ENCODE data around the gene PPL.
A peak's percentile ranks its signal among the peaks of the same experiment; 100 is the strongest.

PPL gene

GRCh38 chr16:4918781-4919251, 18.1 kb downstream of the PPL start:
- DNase-seq (ENCODE audit: low read depth): no peak
- H3K36me3 ChIP-seq (ENCODE audit: control insufficient read depth, insufficient read depth, low read length, severe bottlenecking): no peaks in the 10 kb centered on the region
- H3K9me3 ChIP-seq (ENCODE audit: control insufficient read depth, low read length): no peaks in the 10 kb centered on the region
- peaks cover 30% of the 10 kb centered on the region for H3K4me1 ChIP-seq (ENCODE audit: control insufficient read depth, insufficient read depth, low read length)
- no peak overlapping the region for H3K9ac ChIP-seq (ENCODE audit: low read length)
- no peak overlapping the region for H3K4me3 ChIP-seq (ENCODE audit: low read length)
- no peaks in the 10 kb centered on the region for H3K27me3 ChIP-seq (replicated peaks; ENCODE audit: control insufficient read depth, insufficient read depth, low read length)

GRCh38 chr16:4917117-4917516, 19.8 kb downstream of the PPL start:
- Histone ChIP-seq H3K4me3 (ENCODE audit: low read length) (no peak overlapping the region), H3K27me3 (replicated peaks; ENCODE audit: control insufficient read depth, insufficient read depth, low read length) (no peaks in the 10 kb centered on the region), H3K36me3 (ENCODE audit: control insufficient read depth, insufficient read depth, low read length, severe bottlenecking) (no peaks in the 10 kb centered on the region), H3K9me3 (ENCODE audit: control insufficient read depth, low read length) (no peaks in the 10 kb centered on the region), H3K9ac (ENCODE audit: low read length) (peak overlapping the region; percentile 4), H3K4me1 (ENCODE audit: control insufficient read depth, insufficient read depth, low read length) (peaks cover 32% of the 10 kb centered on the region)
- DNase-seq (ENCODE audit: low read depth): peak; percentile 74

GRCh38 chr16:4915226-4915761, 21.7 kb downstream of the PPL start:
- DNase-seq (ENCODE audit: low read depth): peak; percentile 81

GRCh38 chr16:4914528-4915225, 22.3 kb downstream of the PPL start:
- DNase-seq (ENCODE audit: low read depth): no peak
- peaks cover 32% of the 10 kb centered on the region for H3K4me1 ChIP-seq (ENCODE audit: control insufficient read depth, insufficient read depth, low read length)
- no peak overlapping the region for H3K4me3 ChIP-seq (ENCODE audit: low read length)
- no peaks in the 10 kb centered on the region for H3K9me3 ChIP-seq (ENCODE audit: control insufficient read depth, low read length)
- no peaks in the 10 kb centered on the region for H3K36me3 ChIP-seq (ENCODE audit: control insufficient read depth, insufficient read depth, low read length, severe bottlenecking)
- no peaks in the 10 kb centered on the region for H3K27me3 ChIP-seq (replicated peaks; ENCODE audit: control insufficient read depth, insufficient read depth, low read length)
- H3K9ac ChIP-seq (ENCODE audit: low read length): no peak overlapping the region

More at GRCh38 chr16:4915226-4915761, 21.7 kb downstream of the PPL start:
- H3K9me3 ChIP-seq (ENCODE audit: control insufficient read depth, low read length): no peaks in the 10 kb centered on the region
- no peaks in the 10 kb centered on the region for H3K27me3 ChIP-seq (replicated peaks; ENCODE audit: control insufficient read depth, insufficient read depth, low read length)
- no peak overlapping the region for H3K4me3 ChIP-seq (ENCODE audit: low read length)
- H3K4me1 ChIP-seq (ENCODE audit: control insufficient read depth, insufficient read depth, low read length): peaks cover 32% of the 10 kb centered on the region
- H3K36me3 ChIP-seq (ENCODE audit: control insufficient read depth, insufficient read depth, low read length, severe bottlenecking): no peaks in the 10 kb centered on the region
- H3K9ac ChIP-seq (ENCODE audit: low read length): no peak overlapping the region

- no peaks in the 10 kb centered on the region for H3K36me3 ChIP-seq (ENCODE audit: control insufficient read depth, insufficient read depth, low read length, severe bottlenecking)
- H3K9ac ChIP-seq (ENCODE audit: low read length): no peak overlapping the region
- no peaks in the 10 kb centered on the region for H3K27me3 ChIP-seq (replicated peaks; ENCODE audit: control insufficient read depth, insufficient read depth, low read length)
- H3K4me1 ChIP-seq (ENCODE audit: control insufficient read depth, insufficient read depth, low read length): peaks cover 32% of the 10 kb centered on the region
- no peak overlapping the region for H3K4me3 ChIP-seq (ENCODE audit: low read length)
- no peaks in the 10 kb centered on the region for H3K9me3 ChIP-seq (ENCODE audit: control insufficient read depth, low read length)
- DNase-seq (ENCODE audit: low read depth): no peak
Observed at GRCh38 chr16:4913774-4914525, 23.0 kb downstream of the PPL start.

- H3K4me3 ChIP-seq (ENCODE audit: low read length): no peak overlapping the region
- no peak overlapping the region for H3K9ac ChIP-seq (ENCODE audit: low read length)
- DNase-seq (ENCODE audit: low read depth): no peak
- no peaks in the 10 kb centered on the region for H3K36me3 ChIP-seq (ENCODE audit: control insufficient read depth, insufficient read depth, low read length, severe bottlenecking)
- peaks cover 32% of the 10 kb centered on the region for H3K4me1 ChIP-seq (ENCODE audit: control insufficient read depth, insufficient read depth, low read length)
- H3K27me3 ChIP-seq (replicated peaks; ENCODE audit: control insufficient read depth, insufficient read depth, low read length): no peaks in the 10 kb centered on the region
- no peaks in the 10 kb centered on the region for H3K9me3 ChIP-seq (ENCODE audit: control insufficient read depth, low read length)
Observed at GRCh38 chr16:4913130-4913773, 23.7 kb downstream of the PPL start.

GRCh38 chr16:4911970-4912386, 25.0 kb downstream of the PPL start:
- H3K4me1 ChIP-seq (ENCODE audit: control insufficient read depth, insufficient read depth, low read length): peaks cover 24% of the 10 kb centered on the region
- no peaks in the 10 kb centered on the region for H3K36me3 ChIP-seq (ENCODE audit: control insufficient read depth, insufficient read depth, low read length, severe bottlenecking)
- H3K9me3 ChIP-seq (ENCODE audit: control insufficient read depth, low read length): no peaks in the 10 kb centered on the region
- peak; percentile 66 for DNase-seq (ENCODE audit: low read depth)
- no peaks in the 10 kb centered on the region for H3K27me3 ChIP-seq (replicated peaks; ENCODE audit: control insufficient read depth, insufficient read depth, low read length)
- H3K9ac ChIP-seq (ENCODE audit: low read length): no peak overlapping the region
- H3K4me3 ChIP-seq (ENCODE audit: low read length): no peak overlapping the region

- Histone ChIP-seq H3K27me3 (replicated peaks; ENCODE audit: control insufficient read depth, insufficient read depth, low read length) (no peaks in the 10 kb centered on the region), H3K36me3 (ENCODE audit: control insufficient read depth, insufficient read depth, low read length, severe bottlenecking) (no peaks in the 10 kb centered on the region), H3K9ac (ENCODE audit: low read length) (no peak overlapping the region), H3K4me3 (ENCODE audit: low read length) (no peak overlapping the region), H3K9me3 (ENCODE audit: control insufficient read depth, low read length) (no peaks in the 10 kb centered on the region), H3K4me1 (ENCODE audit: control insufficient read depth, insufficient read depth, low read length) (peaks cover 13% of the 10 kb centered on the region)
- DNase-seq (ENCODE audit: low read depth): no peak
Observed at GRCh38 chr16:4910828-4911227, 26.1 kb downstream of the PPL start.

GRCh38 chr16:4909825-4910224, 27.1 kb downstream of the PPL start:
- H3K9me3 ChIP-seq (ENCODE audit: control insufficient read depth, low read length): no peaks in the 10 kb centered on the region
- H3K27me3 ChIP-seq (replicated peaks; ENCODE audit: control insufficient read depth, insufficient read depth, low read length): no peaks in the 10 kb centered on the region
- DNase-seq (ENCODE audit: low read depth): no peak
- no peaks in the 10 kb centered on the region for H3K36me3 ChIP-seq (ENCODE audit: control insufficient read depth, insufficient read depth, low read length, severe bottlenecking)
- no peak overlapping the region for H3K4me3 ChIP-seq (ENCODE audit: low read length)
- H3K9ac ChIP-seq (ENCODE audit: low read length): no peak overlapping the region
- peaks cover 3% of the 10 kb centered on the region for H3K4me1 ChIP-seq (ENCODE audit: control insufficient read depth, insufficient read depth, low read length)

GRCh38 chr16:4908854-4909401, 28.0 kb downstream of the PPL start:
- no peak for DNase-seq (ENCODE audit: low read depth)
- H3K36me3 ChIP-seq (ENCODE audit: control insufficient read depth, insufficient read depth, low read length, severe bottlenecking): no peaks in the 10 kb centered on the region

More at GRCh38 chr16:4908854-4909401, 28.0 kb downstream of the PPL start:
- H3K4me3 ChIP-seq (ENCODE audit: low read length): no peak overlapping the region
- H3K4me1 ChIP-seq (ENCODE audit: control insufficient read depth, insufficient read depth, low read length): peaks cover 3% of the 10 kb centered on the region
- peaks cover 3% of the 10 kb centered on the region for H3K27me3 ChIP-seq (replicated peaks; ENCODE audit: control insufficient read depth, insufficient read depth, low read length)
- H3K9me3 ChIP-seq (ENCODE audit: control insufficient read depth, low read length): no peaks in the 10 kb centered on the region
- H3K9ac ChIP-seq (ENCODE audit: low read length): no peak overlapping the region
